Suppressor macrophage (primary cell): ENCODE data around the gene BACH2.
A peak's percentile ranks its signal among the peaks of the same experiment; 100 is the strongest.
"Not testable (repeated sequence)": the region's sequence is repeated elsewhere in the genome, so short reads cannot be mapped to it uniquely, and the experiment has no call there.

ENCODE experiments used
- DNase-seq, 4 experiments: peaks; one replicate each; pipeline ENCODE4 v3.0.0-alpha.2; 2020 to 2022

BACH2 gene

GRCh38 chr6:90180526-90180925 lies 116.1 kb downstream of the BACH2 start:
- DNase-seq = no peak

- peak; percentile 38 to 61 (median 49) for DNase-seq
Measured at GRCh38 chr6:90179190-90180169, 117.2 kb downstream of the BACH2 start.

- DNase-seq = peak in 2 of 4 experiments; percentile 39 to 50
Measured at GRCh38 chr6:90178384-90178855, 118.2 kb downstream of the BACH2 start.

- no peak for DNase-seq
Measured at GRCh38 chr6:90177544-90178383, 118.9 kb downstream of the BACH2 start.

GRCh38 chr6:90175627-90176538 lies 120.8 kb downstream of the BACH2 start:
- peak; percentile 29 to 49 (median 46) for DNase-seq

GRCh38 chr6:90173262-90173925 lies 123.2 kb downstream of the BACH2 start:
- no peak for DNase-seq

- DNase-seq = no peak
Measured at GRCh38 chr6:90170601-90171000, 126.0 kb downstream of the BACH2 start.

GRCh38 chr6:90169374-90169773 lies 127.3 kb downstream of the BACH2 start:
- DNase-seq = peak in 1 of 4 experiments; percentile 41

- DNase-seq = no peak
Measured at GRCh38 chr6:90168693-90169131, 127.9 kb downstream of the BACH2 start.

- DNase-seq = no peak
Measured at GRCh38 chr6:90167514-90168379, 128.9 kb downstream of the BACH2 start.

GRCh38 chr6:90166155-90166924 lies 130.3 kb downstream of the BACH2 start:
- not testable (repeated sequence) for DNase-seq

- DNase-seq = no peak
Measured at GRCh38 chr6:90162648-90163387, 133.8 kb downstream of the BACH2 start.

- DNase-seq = peak; percentile 24 to 62 (median 40)
Measured at GRCh38 chr6:90160013-90160412, 136.6 kb downstream of the BACH2 start.

- DNase-seq = no peak
Measured at GRCh38 chr6:90159452-90159851, 137.2 kb downstream of the BACH2 start.

- DNase-seq = no peak
Measured at GRCh38 chr6:90158936-90159335, 137.7 kb downstream of the BACH2 start.

- DNase-seq = no peak
Measured at GRCh38 chr6:90157441-90157840, 139.2 kb downstream of the BACH2 start.

GRCh38 chr6:90156861-90157260 lies 139.8 kb downstream of the BACH2 start:
- no peak for DNase-seq

GRCh38 chr6:90154755-90155470 lies 141.7 kb downstream of the BACH2 start:
- no peak for DNase-seq
